NCI-H460 (cell line): ENCODE measurements around the gene GLIPR1L1. TPM values are rescaled to one million over a fixed set of nuclear protein-coding genes. Genes with fewer than 3 reads are reported as not detected.
"Not testable (repeated sequence)": the region's sequence is repeated elsewhere in the genome, so short reads cannot be mapped to it uniquely, and the experiment has no call there.

ENCODE experiments used
- DNase-seq: peaks from one replicate; pipeline ENCODE4 v3.0.0-alpha.2; 2016; ENCODE audit warnings: low read depth; ENCODE audit errors: extremely low read depth
- total RNA-seq: library from RNA; depleted of rRNA; stranded (reverse); fragments of >200 nt; shearing (Covaris generic); gene quantifications from 2 replicates; pipeline ENCODE4 v1.2.3, GENCODE V29; 2014

The GLIPR1L1 gene
- total RNA-seq, 1 experiment from 2014 or later: not detected

GRCh38 chr12:75346215-75346614 is 11.7 kb downstream of the GLIPR1L1 start:
- not testable (repeated sequence) for DNase-seq

GRCh38 chr12:75349946-75350345 is 15.5 kb downstream of the GLIPR1L1 start:
- no peak for DNase-seq

GRCh38 chr12:75350413-75350812 is 15.9 kb downstream of the GLIPR1L1 start:
- no peak for DNase-seq

GRCh38 chr12:75354011-75354410 is 19.5 kb downstream of the GLIPR1L1 start:
- DNase-seq: no peak

DNA sequence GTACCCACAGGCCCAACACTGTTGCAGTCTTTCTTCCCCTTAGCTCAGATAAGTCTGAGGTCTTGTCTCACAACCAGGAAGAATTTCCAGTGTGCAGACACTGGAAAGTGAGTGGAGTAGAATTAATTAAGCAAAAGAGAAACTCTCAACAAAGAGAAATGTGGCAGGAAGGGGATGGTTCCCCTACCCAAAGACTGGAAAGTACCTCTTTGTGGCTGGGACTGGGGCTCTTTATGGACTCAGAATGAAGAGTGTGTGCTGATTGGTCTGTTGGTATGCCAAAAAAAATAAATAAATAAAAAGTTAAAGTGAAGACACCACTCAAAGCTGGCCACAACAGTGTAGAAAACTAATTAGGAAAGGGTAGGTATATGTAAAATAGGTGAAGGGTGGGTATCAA is 26.4 kb downstream of the GLIPR1L1 start:
- DNase-seq: no peak

- DNase-seq: no peak
These were observed 26.9 kb downstream of the GLIPR1L1 start for GRCh38 chr12:75361408-75361807.

- no peak for DNase-seq
These were observed 30.4 kb downstream of the GLIPR1L1 start for GRCh38 chr12:75364919-75365318.

DNA sequence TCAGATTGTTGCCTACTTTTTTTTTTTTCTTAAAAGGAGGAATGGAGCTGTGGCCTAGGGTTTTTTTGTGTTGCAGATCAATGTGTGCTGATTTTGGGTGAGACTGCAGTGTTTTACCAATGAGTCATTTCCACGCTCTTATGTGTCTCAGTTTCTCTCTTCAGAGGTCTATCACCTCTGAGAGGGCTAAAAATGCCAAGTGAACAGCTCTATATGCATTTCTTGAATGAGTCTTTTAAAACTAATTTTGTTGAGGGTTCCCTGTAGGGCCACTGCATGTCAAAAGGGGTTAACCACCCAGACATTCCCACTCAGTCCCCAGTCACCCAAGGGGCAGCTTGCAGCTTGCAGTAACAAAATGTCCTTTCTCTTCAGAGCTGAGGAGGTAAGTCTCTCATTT is 32.2 kb downstream of the GLIPR1L1 start:
- no peak for DNase-seq

DNA sequence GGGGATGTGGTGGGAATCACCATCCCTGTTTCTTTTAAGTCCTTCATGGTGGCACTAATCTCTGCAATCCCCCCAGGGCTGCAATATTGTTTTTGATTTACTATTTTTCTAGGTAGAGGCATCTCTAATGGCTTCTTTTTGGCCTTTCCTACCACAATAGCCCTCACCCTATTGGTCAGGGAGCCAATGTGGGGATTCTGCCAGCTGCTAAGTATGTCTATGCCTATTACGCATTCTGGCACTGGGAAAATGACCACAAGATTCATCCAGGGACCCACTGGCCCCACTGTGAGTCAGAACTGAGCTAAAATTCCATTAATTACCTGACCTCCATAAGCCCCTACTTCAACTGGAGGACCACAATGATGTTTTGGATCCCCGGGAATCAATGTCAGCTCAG is 40.5 kb downstream of the GLIPR1L1 start:
- DNase-seq: no peak

GRCh38 chr12:75378354-75378753 is 43.9 kb downstream of the GLIPR1L1 start:
- DNase-seq: no peak

- no peak for DNase-seq
These were observed 54.6 kb downstream of the GLIPR1L1 start for GRCh38 chr12:75389061-75389460.

DNA sequence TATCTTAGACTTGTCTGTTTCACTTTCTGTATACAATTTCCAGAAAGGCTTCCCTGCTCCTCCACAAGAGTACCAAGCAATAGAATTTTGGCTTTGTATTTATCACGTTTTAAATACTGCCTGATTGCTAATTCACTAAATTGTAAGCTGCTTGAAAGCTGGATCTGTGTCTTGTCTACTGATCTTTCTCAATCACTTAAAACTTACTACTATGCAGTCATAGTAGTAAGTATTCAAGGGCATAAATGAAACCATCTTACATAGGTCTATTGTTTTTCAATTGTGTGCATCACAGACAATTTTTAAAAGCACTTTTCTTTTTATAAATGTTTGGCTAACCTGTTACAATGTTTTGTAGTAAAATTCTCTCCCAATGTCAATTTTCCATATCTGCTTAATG is 55.2 kb downstream of the GLIPR1L1 start:
- DNase-seq: no peak

GRCh38 chr12:75390156-75390898 is 55.9 kb downstream of the GLIPR1L1 start:
- DNase-seq: no peak

- DNase-seq: peak; percentile 98
These were observed 56.5 kb downstream of the GLIPR1L1 start, which contains the start of gene GLIPR1L2 for GRCh38 chr12:75390899-75391538. GLIPR1L2 (plus strand) TSS chr12:75391089; CDS start chr12:75391117, 28 bp downstream.

DNA sequence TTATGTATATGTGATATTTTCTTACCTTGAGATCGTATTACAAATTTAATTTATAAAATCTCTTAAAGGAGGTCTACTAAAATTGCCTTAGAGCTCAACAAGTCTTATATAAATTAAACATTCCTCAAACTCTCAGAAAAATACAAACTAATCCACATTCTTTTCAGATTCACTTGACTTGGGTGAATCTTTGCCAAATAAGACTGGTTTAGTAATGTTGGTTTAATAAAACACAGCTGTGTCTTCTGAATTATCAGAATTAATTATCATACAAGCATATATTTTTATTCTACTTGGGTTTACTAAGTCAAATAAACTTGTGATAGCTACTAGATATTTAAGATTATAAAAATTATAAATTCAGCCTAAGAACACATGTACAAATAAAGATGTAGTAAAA is 69.8 kb downstream of the GLIPR1L1 start:
- no peak for DNase-seq

DNA sequence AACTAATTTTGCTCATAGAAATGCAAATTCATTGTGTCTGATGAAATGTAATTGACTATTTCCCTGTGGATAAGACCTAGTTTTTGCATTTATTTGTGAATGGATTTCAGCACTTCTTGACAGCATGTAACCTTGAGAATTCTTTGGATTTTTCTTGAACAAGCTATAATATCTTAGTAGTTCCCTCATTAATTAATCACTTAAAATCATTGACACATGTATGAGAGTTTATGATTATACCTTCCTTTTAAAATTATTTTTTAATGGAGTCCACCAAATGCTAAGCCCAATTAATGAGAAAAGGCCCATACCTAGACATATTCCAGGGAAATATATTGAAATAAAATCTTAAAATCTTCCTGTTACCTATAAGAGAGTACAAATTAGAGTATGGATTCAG is 73.2 kb downstream of the GLIPR1L1 start:
- no peak for DNase-seq

DNA sequence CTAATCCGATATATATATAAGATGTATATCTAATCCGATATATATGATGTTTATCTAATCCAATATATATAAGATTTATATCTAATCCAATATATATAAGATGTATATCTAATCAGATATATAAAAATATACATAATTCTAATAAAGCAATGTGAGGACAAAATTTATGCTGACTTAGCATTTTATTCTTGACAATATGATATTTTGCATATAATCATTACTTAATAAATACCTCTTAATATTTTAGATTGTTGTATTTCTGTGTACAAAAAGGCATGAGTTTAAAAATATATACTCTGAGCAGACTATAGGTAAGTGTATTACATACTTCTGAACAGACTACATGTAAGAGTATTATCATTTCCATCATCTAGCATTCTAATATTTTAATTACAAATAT is 75.4 kb downstream of the GLIPR1L1 start:
- no peak for DNase-seq

DNA sequence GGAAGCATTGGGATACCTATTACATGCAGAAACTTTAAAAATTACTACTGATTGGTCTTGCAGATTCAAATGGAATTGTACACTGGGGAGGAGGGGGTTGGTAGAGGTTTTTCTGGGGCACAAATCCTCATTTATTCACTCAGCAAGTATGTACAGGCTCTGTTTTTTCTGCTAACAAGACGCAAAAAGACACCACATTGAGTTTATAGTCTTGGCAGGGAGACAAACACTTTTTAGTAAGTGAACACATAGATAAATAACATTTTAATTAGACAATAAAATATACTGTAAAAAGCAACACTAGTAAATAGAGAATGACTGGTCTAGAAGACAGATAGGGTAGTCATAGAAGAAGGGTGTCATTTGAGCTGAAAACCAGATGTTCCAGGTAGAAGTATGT is 80.2 kb downstream of the GLIPR1L1 start:
- no peak for DNase-seq

- DNase-seq: no peak
These were observed 85.4 kb downstream of the GLIPR1L1 start for GRCh38 chr12:75419841-75420240.
